HG03159 (cell line): ENCODE data around the gene THAP7.
A peak's percentile ranks its signal among the peaks of the same experiment; 100 is the strongest.

Experiments
- ATAC-seq: cut with Tn5 transposase; IDR thresholded peaks from one replicate; pipeline ENCODE4 v1.9.1; 2021; ENCODE audit warnings: mild to moderate bottlenecking, moderate library complexity; ENCODE audit not compliant: unreplicated experiment

THAP7 gene

DNA sequence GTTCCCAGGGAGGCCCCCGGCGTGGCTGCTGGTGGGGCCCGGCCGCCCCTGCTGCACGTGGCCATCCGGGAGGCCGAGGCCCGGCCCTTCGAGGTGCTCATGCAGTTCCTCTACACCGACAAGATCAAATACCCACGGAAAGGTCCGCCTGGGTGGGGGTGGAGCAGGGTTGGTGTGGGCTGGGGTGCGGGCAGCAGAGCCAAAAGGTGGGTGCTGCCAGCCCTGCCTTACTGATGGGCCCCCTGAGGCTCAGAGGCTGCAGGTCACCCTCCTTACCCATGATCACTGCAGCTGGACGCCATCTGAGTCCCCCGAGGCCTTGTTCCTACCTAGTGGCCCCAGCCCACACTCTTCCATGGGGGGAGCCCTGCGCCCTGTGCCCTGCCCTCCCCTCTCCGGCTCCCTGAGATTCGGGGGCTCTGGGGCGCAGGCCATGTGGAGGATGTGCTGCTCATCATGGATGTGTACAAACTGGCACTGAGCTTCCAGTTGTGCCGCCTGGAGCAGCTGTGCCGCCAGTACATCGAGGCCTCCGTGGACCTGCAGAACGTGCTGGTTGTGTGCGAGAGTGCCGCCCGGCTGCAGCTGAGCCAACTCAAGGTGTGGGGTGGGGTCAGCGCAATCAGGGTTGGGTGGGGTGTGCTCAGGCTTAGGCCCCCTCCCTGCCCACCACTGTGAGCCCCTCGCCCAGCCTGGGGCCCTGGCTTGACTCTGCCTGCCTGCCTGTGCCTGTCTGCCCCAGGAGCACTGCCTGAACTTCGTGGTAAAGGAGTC, 7.6 kb downstream of the THAP7 start:
- no peak for ATAC-seq

DNA sequence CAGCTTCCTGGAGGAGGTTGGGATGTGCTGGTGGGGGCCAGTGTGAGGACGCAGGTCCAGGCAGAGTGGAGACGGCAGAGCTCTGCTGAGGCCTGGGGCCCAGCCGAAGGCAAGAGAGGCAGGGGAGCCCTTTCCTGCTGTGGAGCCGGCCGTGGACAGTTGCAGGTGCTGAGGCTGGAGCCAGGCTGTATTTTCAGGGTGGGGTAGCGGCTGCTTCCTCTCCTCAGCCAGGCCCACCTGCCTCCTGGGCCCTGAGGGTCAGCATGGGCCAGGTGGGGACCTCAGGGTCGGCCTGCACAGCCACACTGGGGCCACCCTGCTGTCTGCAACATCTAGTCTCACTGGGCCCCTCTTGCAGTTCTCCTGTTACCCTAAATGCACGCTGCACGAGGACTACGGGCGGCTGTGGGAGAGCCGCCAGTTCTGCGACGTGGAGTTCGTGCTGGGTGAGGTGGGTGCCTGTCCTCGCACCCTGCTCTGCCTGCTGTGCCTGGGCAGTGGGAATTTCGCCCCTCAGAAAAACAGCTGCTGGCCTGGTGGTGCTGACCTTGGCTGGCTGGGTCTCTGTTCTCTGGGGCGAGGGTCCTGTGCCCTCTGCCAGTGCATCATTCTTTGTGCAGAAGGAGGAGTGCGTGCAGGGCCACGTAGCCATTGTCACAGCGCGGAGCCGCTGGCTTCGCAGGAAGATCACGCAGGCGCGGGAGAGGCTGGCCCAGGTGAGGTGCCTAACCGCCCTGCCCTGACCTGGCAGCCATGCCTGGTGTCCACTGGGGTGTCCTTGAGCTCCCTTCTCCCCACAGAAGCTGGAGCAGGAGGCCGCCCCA, 8.4 kb downstream of the THAP7 start:
- no peak for ATAC-seq

DNA sequence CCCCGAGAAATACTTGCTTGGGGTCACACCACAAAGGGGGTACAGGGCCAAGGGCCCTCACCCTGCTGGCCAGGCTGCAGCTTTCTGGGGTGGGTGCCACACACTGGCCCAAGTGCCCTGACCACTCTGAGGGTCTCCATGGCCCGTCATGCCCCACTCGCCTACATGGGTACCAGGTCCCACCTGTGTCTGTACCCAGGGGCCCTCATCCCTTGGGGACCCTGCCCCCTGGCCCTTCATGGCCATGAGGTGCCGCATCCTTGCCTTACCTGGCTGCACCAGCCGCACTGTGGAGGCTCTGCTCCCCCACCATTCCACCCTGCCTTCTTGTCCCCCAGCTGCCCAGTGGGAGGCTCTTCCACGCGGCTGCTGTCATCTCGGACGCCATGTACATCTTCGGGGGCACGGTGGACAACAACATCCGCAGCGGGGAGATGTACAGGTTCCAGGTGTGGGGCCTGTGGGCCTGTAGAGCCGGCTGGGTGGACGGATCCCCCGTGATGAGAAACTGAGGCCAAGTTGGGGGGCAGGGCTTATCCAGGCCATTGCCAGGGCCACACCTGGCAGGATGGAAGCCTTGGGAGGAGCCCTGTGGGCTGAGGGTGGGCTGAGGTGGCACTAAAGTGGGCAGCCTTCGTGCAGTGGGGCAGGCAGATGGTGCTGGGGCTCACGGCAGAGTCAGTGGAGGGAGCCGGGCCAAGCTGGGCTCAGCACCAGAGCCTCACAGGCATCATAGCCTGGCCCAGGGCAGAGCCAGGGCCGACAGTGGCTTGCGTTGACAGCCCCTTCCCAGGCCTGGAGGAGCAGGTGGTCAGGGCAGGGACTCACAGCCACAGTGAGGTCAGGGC, 9.2 kb downstream of the THAP7 start:
- no peak for ATAC-seq

DNA sequence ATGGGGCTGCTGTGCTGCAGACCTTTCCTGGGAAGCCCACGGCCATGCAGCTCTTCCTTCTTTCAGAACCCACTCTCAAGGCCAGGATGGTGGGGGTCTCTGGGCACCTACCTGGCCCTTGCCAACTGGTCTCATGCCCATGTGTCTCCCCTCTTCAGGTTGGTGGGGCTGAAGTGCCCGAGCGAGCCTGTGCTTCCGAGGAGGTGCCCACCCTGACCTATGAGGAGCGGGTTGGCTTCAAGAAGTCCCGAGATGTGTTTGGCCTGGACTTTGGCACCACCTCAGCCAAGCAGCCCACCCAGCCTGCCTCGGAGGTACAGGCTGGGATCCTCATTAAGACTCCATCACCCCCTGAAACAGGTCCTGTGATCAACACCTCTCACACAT, 9.9 kb downstream of the THAP7 start:
- ATAC-seq, result no peak

DNA sequence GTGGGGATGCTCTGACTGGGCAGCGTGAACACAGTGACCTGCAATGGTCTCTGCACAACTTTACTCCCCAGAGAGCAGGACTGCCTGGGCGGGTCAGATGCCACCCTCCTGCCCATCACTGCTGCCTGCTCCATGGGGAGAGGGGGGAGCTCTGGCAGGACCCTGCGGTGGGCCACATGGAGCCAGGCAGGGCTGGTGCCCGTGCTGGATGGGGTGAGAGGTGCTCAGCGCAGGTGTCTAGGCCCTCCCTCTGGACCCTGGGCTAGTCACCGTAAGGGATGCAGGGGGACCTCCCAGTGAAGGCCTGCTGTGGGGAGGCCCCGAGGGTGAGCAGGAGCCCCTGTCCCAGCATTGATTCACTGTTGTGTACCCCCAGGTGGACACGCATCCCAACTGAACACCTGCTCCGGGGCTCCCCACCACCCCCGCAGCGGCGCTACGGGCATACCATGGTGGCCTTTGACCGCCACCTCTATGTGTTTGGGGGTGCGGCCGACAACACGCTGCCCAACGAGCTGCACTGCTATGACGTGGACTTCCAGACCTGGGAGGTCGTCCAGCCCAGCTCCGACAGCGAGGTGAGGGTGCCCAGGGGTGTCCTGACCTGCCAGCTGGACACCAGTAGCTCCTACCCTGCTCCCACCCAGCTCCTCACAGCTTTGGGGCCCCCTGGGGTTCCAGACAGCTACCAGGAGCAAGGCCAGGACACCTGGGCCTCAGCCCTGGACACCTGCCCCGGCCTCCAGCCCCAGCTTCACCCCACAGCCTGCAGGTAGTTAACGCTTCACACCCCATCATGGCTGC, 10.5 kb downstream of the THAP7 start:
- ATAC-seq, result no peak

DNA sequence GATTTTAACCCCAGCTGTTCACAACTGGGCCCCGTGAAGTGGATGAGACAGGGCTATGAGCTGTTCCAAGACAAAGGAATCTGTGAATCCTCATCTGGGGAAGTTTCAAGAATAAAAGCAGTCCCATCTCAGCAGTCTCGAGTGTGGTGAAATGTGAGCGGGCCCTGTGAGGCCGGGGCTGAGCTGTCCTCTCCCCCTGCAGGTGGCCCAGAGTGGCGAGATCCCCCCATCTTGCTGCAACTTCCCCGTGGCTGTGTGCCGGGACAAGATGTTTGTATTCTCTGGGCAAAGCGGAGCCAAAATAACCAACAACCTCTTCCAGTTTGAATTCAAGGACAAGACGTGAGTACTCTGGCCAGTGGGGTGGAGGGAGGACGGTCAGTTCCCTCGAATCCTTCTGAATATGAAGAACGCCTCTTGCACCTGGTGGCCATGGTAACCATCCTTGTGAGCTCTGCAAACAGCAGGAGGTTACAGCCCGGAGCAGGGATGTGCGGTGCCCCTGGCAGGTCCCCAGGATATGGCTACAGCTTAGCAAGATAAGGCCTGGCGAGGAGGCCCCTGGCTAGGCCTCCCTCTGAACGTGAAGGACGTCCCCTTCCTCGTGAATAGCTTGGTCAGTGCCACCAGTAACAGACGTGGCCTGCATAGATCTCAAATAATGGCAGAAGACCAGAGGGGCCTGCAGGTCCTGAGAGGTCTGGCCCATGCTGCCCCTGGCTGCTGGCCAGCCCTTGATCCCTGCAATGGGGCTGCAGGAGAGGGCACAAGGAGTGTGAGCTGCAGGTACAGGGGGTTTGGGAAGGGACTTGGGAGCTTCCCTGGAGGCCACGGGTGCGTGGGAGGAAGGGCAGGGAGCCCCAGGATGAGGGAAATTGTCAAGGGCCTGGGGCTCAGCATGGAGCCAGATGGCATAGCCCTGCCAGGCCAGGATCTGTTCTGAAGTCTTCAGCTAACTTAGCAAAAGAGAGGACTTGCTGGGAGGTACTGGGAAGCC, 11.4 kb downstream of the THAP7 start:
- no peak for ATAC-seq

DNA sequence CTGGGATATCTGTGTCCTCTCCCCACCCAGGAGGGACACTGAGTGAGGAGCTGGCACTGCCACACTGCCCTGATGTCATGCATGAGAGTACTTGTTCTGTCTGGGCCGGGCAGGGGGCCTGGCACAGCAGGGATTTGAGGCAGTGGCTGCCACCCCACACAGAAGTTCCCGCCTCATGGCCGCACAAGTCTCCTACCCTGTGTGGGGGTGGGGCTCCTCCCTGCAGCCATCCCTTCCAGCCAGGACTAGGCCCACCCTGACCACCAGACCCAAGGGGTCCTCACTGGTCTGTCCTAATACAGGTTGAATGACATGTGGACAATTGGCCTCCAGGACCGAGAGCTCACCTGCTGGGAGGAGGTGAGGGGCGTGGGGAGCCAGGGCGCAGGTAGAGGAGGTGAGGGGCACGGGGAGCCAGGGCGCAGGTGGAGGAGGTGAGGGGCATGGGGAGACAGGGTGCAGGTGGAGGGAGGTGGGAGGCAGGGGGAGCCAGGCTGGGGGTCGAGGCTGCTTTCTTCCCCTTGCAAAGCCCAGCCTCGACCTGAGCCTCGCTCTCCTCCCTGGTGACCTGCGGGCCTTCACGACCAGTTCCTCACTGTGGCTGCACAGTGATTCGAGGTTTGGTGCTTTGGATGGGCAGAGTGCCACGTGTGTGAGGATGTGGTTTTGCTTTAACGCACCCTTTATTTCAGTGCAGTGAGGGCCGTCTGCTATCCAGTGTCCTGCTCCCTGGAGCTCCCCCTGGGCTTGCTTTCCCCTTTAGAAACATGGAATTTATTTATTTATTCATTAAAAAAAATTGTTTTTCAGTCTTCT, 12.4 kb downstream of the THAP7 start:
- no peak for ATAC-seq

DNA sequence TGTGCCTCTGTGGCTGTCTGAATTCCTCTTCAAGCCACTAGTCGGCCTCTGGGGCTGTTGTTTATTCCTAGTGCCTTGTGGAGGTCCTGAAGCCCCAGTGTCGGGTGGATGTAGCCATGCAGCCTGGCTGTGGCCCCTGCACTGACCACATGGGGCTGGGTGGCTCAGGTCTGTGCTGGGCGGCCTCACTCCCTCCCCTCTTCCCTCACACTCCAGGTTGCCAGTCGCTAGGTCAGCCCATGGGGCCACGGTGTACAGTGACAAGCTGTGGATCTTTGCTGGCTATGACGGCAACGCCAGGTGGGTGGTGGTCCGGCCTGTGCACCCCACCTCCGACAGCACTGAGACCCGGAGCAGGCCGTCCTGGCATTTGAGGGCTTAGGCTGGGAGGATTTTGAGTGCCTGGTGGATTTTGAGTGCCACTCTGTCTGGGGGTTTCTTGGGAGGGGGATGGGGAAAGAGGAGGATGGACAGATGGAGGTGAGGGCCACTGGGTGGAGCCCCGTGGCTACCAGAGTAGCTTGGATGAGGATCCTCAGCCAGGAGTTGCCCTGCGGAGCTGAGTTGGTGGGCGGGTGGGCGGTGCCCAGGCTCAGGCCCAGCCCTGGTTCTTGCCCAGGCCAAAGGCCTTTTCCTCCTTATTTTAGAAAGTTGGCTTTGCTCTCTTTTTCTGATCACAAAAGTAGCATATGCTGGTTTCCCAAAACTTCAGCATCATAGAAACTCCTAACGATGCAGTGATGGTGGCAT, 13.2 kb downstream of the THAP7 start:
- no peak for ATAC-seq

DNA sequence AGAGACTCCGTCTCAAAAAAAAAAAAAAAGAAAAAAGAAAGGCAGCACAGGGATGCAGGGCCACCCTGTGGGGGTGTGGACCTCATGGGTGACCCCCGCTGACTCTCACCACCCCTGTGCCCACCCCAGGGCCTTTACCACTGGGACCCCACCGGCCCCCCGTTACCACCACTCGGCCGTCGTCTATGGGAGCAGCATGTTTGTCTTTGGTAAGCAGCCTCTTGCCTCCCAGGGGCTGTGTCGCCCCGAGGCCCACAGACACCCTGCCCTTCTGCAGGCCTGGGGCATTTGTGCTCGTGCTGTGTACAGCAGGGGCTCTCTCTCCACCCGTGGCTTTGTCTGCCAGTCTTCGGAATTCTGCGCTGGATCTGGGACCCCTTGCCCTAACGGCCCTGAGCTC, 14.5 kb downstream of the THAP7 start:
- no peak for ATAC-seq

DNA sequence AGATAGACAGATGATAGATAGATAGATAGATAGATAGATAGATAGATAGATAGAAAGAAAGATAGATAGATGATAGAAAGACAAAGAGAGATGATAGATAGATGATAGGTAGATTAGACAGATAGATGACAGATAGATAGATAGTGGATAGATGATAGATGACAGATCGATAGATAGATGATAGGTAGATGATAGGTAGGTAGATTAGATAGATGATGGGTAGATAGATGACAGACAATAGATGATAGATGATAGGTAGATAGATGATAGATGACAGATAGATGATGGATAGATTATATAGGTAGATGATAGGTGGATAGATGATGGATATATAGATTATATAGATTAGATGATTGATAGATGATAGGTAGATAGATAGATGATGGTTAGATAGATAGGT, 15.6 kb downstream of the THAP7 start:
- no peak for ATAC-seq

DNA sequence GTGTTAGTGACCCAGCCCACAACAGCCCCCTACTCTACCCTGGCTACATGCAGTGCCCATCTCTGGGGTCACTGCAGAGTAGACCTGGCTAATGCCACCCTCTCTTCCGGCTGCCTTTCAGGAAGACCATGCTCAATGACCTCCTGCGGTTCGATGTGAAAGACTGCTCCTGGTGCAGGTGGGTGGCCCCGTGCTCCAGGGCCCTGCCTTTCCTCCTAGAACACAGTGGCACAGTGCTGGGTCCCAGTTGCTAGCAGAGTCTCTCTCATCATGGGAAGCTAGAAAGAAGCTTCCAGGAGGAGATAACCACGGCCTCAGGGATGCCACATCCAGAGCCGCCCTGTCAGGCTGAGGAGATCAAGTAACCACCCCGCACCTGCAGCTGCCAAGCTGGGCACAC, 16.2 kb downstream of the THAP7 start:
- ATAC-seq, result no peak

DNA sequence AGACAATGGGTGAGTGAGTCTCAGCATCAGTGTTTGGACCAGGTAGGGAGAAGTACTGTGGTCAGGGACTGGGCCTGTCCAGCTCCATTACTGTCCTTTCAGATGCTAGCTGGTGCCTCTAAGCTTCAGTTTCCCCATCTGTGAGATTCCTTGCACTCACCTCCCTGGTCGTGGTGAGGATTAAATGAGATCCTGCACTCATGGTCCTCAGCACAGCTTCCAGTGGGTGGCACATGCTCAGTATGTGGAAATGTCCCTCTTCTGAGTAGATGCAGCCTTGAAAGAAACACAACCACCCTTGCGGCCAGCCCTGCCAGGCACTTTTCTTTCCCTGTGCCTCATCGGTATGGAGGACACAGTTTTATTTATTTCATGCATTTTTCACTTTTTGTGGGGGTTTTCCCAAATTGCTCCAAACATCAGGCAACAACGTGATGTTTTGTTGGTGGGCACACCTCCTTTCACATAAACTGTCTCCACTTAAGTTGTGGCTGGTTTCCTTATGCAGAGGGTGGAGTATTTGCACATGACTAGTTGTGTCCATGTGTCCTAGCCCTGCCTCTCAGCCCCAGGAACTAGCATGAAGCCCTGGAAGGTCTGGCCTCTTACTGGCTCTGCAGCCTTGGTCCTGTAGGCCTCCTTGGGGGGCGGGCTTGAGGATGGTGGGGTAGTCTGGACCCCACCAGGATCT, 18.7 kb downstream of the THAP7 start:
- ATAC-seq, result no peak

DNA sequence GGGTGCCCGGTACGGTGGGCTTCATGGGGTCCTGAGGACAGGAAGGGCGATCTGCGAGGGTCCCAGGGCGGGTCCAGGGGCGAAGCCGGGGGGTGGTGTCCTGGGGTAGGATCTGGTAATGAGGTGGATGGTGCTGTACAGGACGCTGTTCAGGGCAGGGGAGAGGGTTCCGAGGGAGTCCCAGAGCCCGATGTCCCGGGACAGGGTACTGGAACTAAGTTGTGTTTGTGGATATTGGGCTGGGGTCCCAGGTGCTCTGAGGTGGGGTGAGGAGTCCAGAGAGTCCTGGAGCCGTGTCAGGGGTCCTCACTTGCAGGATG, 19.4 kb downstream of the THAP7 start:
- ATAC-seq, result peak; percentile 8

DNA sequence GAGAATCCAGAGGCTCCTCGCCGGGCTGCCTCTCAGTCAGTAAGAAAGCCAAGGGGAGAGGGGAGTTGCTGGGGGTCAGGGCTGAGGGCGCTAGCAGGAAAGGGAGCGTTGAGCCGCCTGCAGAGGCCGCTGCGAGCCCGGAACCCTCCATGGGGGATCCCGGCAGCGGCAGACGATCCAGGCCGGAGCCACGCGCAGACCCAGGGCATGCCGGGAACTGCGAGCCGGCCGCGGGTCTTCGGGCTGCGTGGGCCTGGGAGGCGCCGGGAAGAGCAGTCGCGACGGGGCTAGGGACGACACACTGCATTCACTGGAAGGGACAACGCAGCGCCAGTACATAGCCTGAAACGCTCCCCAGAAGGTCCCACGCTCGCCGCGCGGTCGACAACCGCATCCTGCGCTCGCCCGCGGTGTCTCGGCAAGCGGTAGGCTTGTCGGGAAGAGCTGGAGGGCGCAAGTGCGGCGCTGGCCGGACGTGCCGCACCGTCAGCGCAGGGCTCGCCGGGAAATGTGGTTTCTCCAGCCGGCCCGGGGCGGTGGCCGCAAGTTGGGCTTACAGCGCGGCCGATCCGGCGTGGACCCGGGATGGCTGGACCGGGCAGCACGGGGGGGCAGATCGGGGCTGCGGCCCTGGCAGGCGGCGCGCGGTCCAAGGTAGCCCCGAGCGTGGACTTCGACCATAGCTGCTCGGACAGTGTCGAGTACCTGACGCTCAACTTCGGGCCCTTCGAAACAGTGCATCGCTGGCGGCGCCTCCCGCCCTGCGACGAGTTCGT, 19.9 kb downstream of the THAP7 start, which contains the start of gene LZTR1:
LZTR1 (plus strand) TSS at position 511 of the 776 bp plus-strand sequence; CDS start at position 586, 75 bp downstream.
- ATAC-seq, result peak; percentile 73

DNA sequence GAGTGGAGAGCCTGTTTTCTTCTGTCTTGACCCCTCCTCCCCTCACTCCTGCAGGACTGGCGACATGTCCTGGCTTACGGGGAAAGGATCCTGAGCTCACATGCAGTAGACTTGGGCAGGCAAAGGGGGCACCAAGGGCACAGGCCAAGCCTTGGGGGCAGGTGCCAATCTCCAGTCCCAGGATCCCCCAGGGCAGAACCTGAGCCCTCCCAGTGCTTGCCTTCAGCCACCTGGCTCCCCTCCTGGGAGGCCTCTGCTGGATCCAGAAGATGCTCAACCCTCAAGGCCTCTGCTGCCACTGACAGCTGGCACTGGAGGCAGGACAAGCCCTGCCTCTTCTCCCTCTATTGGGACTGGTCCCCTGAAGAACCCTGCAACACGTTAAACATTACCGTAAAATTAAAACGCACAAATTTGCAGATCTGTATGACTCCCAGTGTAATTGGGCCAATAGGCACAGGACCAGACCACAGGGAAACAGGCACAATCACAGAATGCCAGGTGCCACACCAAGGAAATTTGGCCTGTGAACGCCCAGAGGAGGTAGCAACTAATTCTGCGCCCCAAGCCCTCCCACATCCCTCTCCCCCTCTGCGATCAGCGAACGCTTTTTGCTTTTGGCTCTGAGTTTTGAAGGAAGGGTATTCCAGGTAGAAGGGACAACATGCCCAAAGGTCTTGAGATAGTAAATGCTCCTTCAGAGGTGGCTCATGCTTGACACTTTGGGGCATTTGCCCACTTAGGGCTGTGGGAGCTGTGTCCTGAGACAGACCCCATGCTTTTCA, 20.8 kb downstream of the THAP7 start:
- ATAC-seq, result no peak

DNA sequence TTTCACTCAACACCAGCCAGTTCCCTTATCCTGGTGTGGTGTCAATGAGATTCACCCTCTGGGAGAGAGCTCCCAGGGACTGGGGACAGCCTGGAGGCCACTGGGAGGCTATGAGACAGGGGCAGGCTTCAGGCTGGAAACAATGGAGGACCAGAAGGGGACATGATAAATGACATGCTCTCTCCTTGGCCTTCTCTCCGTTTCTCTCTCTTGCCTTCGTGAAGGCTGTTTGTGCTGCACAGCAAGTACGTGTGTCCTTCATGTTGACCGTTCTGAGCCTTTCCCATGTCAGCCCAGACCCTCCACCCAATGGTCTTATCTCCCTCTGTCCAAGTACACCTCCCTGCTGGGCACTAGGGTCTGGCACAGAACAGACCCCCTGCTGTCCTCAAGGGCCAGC, 21.4 kb downstream of the THAP7 start:
- no peak for ATAC-seq
